HG03342 (cell line): ENCODE results near the gene ZBTB49.
"Not testable (repeated sequence)": the region's sequence is repeated elsewhere in the genome, so short reads cannot be mapped to it uniquely, and the experiment has no call there.

Experiments used
- ATAC-seq: cut with Tn5 transposase; IDR thresholded peaks from one replicate; pipeline ENCODE4 v1.9.1; 2021; ENCODE audit warnings: mild to moderate bottlenecking, moderate library complexity; ENCODE audit not compliant: unreplicated experiment

Gene ZBTB49, protein sequence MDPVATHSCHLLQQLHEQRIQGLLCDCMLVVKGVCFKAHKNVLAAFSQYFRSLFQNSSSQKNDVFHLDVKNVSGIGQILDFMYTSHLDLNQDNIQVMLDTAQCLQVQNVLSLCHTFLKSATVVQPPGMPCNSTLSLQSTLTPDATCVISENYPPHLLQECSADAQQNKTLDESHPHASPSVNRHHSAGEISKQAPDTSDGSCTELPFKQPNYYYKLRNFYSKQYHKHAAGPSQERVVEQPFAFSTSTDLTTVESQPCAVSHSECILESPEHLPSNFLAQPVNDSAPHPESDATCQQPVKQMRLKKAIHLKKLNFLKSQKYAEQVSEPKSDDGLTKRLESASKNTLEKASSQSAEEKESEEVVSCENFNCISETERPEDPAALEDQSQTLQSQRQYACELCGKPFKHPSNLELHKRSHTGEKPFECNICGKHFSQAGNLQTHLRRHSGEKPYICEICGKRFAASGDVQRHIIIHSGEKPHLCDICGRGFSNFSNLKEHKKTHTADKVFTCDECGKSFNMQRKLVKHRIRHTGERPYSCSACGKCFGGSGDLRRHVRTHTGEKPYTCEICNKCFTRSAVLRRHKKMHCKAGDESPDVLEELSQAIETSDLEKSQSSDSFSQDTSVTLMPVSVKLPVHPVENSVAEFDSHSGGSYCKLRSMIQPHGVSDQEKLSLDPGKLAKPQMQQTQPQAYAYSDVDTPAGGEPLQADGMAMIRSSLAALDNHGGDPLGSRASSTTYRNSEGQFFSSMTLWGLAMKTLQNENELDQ

DNA sequence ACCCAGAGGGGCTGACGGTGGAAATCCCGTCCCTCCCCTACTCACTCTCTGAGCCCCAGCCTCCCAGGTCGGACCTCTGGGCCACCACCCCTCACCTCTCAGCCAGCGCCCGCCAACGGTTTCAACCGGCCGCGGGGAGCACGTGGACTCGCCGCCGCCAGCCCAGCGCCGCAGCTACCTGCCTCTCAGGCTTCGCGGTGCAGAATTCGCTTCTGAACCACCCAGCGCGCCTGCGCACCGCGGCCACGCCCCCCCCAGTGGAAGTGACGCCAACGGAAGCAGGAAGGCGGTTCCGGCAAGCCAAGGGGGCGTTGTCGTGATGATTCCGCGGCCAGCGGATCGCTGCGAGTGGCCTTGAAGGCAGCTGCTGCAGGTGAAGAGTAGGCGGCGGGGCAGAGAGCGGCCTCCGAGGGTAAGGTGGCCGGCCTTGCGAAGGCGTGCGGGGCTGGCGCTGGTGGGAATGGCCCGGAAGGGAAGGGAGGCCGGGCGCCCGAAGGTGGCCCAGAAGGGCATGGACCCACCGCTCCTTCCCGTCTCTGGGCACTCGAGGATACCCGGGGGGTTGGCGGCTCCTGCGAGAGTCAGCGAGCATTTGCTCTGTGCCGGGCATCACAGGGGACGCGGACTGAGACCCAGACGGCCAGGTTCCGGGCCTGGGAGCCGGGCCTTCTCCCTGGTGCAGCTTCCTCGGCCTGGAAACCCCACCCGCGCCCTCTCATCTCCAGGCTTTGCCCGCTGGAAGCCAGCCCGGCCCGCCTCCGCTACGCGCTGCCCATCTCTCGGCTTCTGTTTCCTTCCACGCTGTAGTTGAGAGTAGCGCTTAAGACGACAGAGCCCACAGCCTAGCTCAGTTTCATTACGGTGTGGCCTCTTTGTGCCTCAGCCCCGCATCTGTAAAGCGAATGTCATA lies at the start of gene ZBTB49, which contains the start of gene LYAR:
TSS of gene ZBTB49 (plus strand) at position 311 of the 910 bp plus-strand sequence. CDS start 9,695 bp downstream, outside the sequence.
TSS of gene LYAR (minus strand) at position 214 of the 910 bp plus-strand sequence. CDS start 6,412 bp downstream, outside the sequence.
- ATAC-seq: peak; percentile 88

DNA sequence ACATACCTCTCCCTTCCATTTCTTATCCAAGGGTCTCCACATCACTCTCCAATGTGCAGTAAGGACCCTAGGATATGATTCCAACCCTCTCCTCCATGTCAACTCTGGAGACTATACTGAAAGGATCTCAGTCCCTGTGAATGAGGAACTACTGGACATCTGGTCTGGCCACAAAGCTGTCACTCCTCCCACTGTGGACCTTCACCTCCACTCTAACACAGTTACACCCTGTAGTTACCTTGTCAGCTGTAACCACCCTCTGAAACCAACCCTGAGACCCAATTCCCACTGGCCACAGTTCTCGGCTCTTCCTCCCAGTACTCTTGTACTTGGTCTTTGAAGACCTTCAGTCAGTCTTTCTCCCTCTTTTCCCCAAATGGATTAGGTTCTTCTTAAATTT lies 44.9 kb upstream of the ZBTB49 start:
- ATAC-seq: no peak

DNA sequence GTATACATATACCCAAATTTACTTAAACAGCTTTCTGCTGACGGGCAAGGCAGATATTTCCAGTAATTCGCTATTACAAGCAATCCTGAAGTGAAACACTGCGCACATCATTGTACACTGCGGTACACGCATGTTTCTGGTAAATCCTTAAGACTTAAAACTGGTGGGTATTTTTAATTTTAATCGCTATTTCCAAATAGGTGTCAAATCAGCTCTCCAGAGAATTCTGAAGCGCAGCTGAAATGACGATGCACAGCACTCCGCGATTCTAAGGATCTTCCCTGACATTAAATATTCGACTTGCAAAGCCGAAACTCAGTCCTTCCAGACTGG lies 42.4 kb upstream of the ZBTB49 start:
- ATAC-seq: peak; percentile 32

DNA sequence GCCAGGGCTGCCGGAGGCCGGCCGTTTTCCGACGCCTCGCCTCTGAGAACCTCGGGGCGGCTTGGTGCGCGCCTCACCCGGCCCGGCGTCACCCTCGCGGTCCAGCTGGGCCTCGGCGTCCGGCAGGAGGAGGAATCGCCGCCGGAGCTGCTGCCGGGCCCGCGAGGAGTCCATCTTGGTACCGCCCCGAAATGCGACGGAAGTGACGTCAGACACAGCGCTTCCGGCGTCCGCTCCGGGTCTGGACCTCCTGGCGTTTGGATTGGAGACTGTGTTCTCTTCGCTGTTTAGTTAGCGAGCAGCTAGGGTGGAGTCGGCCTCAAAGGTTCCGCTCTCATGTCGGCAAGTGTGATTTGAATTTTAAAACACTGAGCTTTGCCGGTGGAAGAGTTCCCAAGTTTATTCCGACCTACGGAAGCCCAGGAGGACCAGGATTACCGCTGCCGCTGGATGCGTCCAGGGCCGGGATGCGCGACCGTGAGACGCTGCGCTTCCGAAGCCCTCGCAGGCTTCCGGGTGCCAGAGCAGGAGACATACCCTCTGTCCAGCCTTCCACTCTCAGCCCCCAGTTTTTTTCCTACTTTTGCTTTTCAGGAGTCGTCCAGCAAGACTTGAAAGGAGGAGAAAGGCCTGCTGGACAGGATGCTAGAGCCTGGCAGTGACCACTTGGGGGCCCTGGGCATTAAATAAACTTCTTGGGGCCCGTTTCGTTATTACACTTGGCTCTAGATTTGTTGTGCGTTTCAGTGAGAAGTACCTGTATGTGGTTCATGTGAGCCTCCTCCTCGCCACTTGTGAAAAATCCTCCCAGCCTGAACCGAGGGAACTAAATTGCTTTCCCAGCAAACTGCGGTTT lies 41.8 kb upstream of the ZBTB49 start, which contains the start of gene TMEM128:
TSS of gene TMEM128 (minus strand) at position 195 of the 856 bp plus-strand sequence. CDS start at position 174, 21 bp downstream.
- ATAC-seq: peak; percentile 98

DNA sequence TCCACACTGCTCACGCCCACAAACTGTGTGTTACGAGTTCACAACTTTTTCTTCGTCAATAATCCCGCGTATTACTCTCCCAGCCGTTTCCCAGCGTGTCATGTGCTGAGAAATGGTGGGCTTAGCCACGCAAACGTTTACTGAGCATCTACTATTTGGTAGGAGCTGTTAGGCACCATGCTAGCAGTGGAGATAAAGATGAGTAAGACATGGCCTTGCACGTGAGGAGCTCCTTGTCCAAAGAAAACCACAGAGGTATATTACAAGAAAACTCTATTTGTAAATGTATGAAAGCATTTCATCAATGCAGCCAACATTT lies 41.2 kb upstream of the ZBTB49 start:
- ATAC-seq: no peak

DNA sequence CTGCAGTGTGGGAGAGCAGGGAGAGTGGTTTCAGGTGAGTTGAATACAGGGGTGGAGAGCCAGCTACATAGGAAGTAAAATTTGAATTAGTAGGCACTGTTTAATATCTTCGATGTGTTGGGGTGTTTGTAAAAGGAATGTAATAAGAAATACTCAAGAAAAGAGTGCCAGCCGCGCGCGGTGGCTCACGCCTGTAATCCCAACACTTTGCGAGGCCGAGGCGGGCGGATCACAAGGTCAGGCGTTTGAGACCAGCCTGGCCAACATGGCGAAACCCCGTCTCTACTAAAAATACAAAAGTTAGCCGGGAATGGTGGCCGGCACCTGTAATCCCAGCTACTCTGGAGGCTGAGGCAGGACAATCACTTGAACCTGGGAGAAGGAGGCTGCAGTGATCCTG lies 40.7 kb upstream of the ZBTB49 start:
- not testable (repeated sequence) for ATAC-seq

DNA sequence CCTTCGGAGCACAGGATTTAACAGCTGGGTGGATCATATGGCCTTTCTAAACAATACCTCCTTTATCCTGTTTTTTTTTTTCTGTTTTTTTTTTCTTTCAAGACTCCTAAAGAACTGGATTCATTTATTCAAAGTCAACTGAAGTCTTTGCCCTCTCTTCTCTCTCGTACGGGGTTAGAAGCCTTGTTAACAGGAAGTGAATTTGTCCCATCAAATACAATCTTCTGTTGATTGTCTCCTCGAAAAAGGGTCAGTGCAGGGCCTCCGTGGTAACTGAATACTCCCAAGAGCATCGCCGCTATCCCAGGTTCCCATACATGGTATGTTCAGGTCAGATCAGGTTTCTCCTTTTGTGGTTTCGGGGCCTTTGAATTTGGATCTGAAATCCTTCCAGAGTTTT lies 40.2 kb upstream of the ZBTB49 start:
- ATAC-seq: no peak

DNA sequence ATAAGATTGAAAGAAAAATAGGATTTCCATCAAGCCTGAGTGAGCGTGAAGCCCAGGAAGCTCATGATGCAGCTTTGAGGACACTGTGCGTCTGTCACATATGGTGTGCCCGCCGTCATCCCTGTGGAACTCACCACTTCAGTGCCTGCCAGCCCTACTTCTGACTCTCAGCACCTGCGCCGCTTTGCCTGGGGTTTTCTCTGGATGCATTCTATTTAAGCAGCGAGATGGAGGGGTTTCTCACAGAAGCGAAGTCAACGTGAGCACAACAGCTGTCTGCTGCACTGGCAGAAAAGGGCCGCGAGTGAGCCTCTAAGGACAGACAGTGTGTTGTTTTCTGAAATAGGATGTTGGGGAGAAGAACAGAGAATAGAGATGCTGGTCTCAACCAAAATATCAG lies 35.9 kb upstream of the ZBTB49 start:
- no peak for ATAC-seq

DNA sequence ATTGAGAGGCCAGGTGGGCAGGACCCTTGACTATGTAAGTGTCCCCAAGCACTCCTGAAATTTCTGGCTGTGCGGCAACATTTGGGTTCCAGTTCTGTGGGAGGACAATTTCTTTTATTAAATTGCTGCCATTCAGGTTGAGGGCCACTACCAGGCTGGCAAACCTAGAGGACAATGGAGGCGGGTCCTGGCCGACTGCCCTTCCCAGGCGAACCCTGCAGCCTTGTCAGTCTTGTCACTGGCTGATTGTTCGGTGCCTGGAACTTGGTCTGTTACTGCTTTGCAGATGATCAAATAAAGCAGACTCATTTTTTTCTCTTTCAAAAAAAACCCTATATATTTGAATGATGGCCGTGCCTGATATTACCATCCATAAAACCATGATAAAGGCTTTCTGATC lies 35.4 kb upstream of the ZBTB49 start:
- ATAC-seq: no peak

DNA sequence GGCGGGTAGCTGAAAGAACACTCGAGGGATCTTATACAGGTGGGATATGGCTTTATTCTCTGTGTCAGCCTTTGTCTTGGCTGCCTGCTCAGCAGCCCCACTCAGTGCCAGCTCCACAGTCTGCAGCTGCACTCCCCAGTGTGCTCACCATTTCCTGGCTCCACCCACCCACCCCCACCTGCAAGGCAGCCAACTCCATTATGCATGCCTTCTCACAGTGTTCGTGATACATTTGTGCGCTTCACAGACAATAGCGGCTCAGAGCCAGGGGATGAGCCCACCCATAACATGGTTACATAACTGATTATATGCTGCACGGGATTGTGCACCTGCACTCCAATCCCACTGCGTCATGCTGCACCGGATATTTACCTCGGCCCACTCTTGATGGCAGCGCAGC lies 33.3 kb upstream of the ZBTB49 start:
- no peak for ATAC-seq

DNA sequence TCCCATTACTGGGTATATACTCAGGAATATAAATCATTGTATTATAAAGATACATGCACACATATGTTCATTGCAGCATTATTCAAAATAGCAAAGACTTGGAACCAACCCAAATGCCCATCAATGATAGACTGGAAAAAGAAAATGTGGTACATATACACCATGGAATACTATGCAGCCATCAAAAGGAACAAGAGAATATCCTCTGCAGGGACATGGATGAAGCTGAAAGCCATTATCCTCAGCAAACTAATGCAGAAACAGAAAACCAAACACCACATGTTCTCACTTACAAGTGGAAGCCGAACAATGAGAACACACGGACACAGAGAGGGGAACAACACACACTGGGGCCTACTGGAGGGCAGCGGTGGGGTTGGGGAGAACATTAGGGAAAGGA lies 32.3 kb upstream of the ZBTB49 start:
- ATAC-seq: not testable (repeated sequence)

DNA sequence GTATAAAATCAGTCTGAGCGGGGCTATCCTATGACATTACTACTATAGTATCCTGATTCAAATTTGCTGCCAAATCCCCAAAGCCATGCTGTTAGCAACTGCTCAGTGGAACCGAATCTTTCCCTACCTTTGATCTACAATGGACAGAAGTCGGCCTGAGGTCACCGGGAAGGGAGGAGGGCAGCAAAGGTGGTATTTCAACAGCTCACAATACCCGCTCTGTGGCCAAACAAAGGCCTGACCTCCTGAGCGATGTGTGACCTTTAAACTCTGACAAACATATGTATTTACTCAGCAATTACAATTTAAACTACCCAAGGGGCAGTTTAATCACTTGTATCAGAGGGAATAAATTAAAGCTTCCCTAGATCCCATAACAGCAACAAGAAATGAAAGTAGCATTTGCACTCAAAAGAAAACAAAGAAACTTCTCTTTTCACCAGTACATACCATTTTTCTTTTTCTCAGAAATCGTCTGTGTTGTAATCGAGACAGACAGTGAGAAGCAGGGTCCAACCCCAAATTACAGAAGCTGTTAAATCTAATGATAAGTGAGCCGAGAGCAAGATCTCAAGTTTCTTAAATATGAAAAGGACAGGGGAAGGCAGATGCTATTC lies 30.5 kb upstream of the ZBTB49 start:
- ATAC-seq: no peak

DNA sequence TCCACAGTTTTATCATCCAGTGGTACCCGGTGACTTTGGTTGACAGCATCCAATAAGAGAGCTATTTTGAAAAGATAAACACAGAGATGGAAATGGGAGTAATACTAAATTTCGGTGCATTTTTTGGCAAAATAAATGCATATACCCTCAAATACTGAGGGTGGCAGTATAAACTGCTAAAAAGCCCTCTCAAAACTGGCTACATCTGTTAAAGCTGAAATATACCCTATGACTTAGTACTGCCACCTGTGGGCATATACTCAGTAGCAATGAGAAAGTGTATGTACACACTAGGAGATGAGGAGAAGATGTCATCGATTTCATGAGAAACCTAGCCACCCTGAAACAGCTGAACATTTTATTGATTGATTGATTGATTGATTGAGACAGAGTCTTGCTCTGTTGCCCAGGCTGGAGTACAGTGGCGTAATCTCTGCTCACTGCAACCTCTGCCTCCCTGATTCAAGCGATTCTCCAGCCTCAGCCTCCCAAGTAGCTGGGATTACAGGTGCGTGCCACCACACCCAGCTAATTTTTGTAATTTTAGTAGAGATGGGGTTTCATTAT lies 29.8 kb upstream of the ZBTB49 start:
- peak; percentile 72 for ATAC-seq

DNA sequence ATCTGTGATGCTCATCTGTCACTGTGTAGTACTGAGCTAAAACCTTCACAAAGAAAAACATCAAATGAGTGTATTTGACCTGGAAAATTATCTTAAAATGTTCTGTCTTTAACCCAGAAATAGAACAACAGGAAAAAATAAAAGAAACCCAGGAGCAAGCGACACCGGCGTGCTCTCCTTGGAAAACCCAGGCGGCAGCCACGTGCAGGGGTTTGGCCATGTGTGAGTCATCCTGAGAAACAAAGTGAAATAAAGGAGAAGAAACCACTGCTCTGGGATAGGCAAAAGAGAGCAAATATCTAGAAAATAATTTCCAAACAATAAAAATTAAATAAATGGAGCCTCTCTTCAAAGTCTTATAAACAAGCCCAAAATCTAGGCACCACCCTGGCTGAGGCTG lies 22.1 kb upstream of the ZBTB49 start:
- no peak for ATAC-seq

DNA sequence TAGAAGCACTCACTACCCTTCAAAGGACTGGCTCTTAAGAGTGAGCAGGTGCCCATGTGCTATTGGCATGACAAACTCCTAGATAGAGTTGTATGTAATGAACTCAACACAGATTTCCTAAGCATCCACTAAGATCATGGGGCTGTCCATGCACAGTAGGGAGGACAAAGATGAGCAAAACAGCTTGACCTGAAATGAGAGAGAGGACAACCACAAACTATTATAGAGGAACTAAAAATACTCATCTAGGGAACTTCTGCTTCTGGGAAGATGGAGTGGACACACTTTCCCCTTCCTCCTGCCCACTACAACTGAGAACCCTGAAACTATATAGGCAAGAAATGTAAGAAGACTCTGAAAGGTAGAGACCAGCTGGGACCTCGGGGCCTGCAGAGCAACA lies 21.3 kb upstream of the ZBTB49 start:
- no peak for ATAC-seq

DNA sequence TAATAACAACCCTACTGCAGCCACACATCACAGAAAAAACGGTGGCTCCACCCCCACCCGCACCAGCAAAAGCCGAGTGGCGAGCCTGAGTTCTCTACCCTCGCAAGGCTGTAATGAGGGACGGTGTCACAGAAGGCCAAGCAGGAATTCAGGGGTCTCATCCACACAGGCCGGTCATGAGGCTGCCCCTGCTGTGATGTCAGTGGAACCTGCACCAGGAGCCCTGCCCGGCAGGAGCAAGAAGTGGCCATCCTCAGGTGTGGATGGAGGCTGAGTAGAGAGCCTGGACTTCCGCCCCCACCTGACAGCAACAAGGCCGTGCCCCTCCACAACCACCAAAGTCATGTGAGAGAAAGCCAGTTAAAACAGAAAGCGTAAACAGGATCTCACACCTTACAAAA lies 20.7 kb upstream of the ZBTB49 start:
- no peak for ATAC-seq

DNA sequence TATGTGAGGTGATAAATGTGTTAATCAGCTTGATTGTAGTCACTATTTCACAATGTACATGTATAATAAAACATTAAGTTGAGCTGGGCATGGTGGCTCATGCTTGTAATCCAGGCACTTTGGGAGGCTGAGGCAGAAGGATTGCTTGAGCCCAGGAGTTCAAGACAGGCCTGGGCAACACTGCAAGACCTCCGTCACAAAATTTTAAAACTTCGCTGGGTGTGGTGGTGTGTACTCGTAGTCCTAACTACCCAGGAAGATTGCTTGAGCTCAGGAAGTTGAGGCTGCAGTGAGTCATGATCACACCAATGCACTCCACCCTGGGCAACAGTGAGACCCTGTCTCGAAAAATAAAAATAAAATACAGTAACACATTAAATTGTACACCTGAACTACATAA lies 20.2 kb upstream of the ZBTB49 start:
- ATAC-seq: no peak

DNA sequence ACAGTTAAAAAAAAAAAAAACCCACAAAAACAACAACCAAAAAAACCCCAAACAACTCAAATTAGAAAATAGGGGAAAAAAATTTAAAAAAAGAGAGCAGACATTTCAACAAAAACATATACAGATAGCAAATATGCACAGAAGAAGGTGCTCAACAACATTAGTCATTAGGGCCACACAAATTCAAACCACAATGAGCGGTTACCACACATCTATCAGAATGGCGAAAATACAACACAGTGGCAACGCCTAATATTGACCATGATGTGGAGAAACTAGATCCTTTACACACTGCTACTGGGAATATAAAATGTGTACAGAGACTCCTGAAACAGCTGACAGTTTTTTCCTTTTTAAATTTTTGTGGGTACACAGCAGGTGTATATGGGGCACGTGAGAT lies 19.5 kb upstream of the ZBTB49 start:
- ATAC-seq: no peak

DNA sequence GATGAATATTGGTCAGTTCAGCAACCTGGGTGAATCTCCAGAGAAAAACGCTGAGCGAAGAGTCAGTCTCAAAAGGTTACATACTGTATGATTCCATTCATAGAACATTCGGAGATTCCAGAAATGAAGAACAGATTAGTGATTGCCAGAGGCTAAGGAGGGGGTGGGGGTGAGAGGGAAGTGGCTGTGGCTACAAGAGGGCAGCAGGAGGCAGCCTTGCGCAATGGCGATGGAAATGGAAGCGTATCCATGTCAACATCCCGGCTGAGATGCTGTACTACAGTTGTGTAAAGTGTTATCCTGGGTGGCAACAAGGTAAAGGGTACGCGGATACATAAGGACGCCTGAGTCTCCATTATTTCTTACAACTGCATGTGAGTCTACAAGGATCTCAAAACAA lies 18.1 kb upstream of the ZBTB49 start:
- ATAC-seq: no peak

DNA sequence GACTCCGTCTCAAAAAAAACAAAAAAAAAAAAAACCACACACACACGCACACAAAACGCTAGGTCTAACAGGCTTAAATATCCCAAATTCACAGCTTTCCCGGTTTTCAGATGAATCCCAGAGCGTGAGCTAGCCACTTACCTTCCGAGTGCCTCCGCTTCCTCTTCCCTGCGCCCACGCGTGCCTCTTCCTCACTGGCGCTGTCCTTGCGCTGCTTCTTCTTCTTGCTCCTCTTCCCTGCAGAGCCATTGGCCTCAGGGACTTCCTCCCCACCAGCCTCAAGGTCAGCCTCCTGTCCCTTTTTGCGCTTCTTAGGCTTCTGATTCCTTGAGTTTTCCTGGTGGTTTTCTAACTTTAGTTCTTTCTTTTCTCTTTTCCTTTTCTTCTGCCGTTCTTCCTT lies 15.8 kb upstream of the ZBTB49 start:
- no peak for ATAC-seq
